Measurements from ENCODE around the gene SENP5.

SENP5 gene

DNA sequence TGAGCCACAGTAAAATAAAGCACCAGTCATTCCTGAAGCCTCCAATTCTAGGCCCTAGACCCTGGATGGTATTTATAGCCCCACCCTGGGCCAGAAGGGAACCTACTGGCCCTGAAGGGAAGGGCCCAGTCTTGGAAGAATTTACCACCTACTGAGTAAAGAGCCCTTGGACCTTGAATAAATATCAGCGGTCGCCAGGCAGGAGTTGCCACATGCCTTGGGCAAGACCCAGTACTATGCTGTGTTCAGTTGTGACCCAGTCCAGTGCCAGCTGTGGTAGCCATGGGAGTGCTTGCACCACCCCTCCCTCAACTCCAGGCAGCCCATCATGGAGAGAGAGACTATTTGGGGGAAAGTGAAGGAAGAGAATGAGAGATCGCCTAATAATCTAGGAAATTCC, 47.7 kb downstream of the SENP5 start:
- in situ Hi-C loops (cut with HindIII; ENCODE audit: low sequenced_read_pairs), result no loop called here
- TF ChIP-seq, protein P1, sequence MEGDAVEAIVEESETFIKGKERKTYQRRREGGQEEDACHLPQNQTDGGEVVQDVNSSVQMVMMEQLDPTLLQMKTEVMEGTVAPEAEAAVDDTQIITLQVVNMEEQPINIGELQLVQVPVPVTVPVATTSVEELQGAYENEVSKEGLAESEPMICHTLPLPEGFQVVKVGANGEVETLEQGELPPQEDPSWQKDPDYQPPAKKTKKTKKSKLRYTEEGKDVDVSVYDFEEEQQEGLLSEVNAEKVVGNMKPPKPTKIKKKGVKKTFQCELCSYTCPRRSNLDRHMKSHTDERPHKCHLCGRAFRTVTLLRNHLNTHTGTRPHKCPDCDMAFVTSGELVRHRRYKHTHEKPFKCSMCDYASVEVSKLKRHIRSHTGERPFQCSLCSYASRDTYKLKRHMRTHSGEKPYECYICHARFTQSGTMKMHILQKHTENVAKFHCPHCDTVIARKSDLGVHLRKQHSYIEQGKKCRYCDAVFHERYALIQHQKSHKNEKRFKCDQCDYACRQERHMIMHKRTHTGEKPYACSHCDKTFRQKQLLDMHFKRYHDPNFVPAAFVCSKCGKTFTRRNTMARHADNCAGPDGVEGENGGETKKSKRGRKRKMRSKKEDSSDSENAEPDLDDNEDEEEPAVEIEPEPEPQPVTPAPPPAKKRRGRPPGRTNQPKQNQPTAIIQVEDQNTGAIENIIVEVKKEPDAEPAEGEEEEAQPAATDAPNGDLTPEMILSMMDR (IDR thresholded peaks at IDR 0.05; ENCODE audit: low read depth, low read length), result no peak
- no peak for DNase-seq (ENCODE audit: low read depth, low spot score)
- no peak overlapping the region for H3K4me3 ChIP-seq (ENCODE audit: low read depth, low read length)

DNA sequence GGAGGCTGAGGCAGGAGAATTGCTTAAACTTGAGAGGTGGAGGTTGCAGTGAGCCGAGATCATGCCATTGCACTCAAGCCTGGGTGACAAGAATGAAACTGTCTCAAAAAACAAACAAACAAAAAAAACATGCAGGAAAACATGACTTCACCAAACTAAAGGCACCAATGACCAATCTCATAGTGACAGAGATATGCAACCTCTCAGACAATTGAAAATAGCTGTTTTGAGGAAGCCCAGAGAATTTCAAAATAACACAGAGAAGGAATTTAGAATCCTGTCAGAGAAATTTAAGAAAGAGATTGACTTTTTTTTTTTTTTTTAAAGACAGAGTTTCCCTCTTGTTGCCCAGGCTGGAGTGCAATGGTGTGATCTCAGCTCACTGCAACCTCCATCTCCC, 48.5 kb downstream of the SENP5 start:
- no peak for DNase-seq (ENCODE audit: low read depth, low spot score)
- no peak overlapping the region for H3K4me3 ChIP-seq (ENCODE audit: low read depth, low read length)
- in situ Hi-C loops (cut with HindIII; ENCODE audit: low sequenced_read_pairs), result no loop called here
- TF ChIP-seq, protein P1 (IDR thresholded peaks at IDR 0.05; ENCODE audit: low read depth, low read length), result no peak

DNA sequence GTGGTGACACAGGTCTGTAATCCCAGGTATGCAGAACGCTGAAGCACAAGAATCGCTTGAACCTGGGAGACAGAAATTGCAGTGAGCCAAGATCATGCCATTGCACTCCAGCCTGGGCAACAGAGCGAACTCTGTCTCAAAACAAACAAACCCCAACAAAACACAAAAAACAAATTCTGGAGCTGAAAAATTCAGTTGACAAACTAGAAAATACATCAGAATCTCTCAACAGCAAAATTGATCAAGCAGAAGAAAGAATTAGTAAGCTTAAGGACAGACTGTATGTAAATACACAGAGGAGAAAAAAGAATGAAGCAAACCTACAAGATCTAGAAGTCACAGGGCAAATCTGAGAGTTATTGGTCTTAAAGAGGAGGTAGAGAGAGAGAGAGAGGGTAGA, 49.3 kb downstream of the SENP5 start:
- in situ Hi-C loops (cut with HindIII; ENCODE audit: low sequenced_read_pairs), result no loop called here
- no peak overlapping the region for H3K4me3 ChIP-seq (ENCODE audit: low read depth, low read length)
- DNase-seq (ENCODE audit: low read depth, low spot score), result no peak
- TF ChIP-seq, protein P1 (IDR thresholded peaks at IDR 0.05; ENCODE audit: low read depth, low read length), result no peak

DNA sequence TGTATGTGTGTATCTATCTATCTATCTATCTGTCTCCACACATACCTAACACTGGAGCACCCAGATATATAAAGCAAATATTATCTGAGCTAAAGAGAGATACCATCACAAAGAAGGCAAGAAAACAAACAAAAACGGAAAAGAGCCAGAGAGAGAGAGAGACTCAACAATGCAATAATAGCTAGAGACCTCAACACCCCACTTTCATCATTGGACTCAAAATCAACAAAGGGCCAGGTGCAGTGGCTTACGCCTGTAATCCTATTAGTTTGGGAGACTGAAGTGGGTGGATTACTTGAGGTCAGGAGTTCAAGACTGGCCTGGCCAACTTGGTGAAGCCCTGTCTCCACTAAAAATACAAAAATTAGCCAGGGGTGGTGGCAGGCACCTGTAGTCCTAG, 51.2 kb downstream of the SENP5 start:
- TF ChIP-seq, protein P1 (IDR thresholded peaks at IDR 0.05; ENCODE audit: low read depth, low read length), result no peak
- DNase-seq (ENCODE audit: low read depth, low spot score), result no peak
- in situ Hi-C loops (cut with HindIII; ENCODE audit: low sequenced_read_pairs), result no loop called here
- no peak overlapping the region for H3K4me3 ChIP-seq (ENCODE audit: low read depth, low read length)

DNA sequence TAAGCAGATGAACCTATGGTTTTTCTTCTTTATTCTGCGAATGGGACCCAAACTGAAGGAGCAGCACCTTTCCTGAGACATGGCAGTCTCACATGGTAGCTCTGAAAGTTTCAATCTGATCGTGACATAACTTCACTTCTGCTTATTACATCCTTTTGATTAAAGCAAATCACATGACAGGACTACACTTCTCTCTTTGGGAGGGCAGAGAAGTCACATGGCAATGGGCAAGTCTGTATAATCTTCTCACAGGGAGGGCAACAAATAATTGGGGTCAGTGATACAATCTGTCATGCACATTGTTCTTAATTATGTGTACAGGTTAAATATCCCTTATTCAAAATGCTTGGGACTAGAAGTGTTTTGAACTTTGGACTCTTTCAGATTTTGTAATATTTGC, 53.0 kb downstream of the SENP5 start:
- DNase-seq (ENCODE audit: low read depth, low spot score), result no peak
- in situ Hi-C loops (cut with HindIII; ENCODE audit: low sequenced_read_pairs), result no loop called here
- TF ChIP-seq, protein P1 (IDR thresholded peaks at IDR 0.05; ENCODE audit: low read depth, low read length), result no peak
- H3K4me3 ChIP-seq (ENCODE audit: low read depth, low read length), result no peak overlapping the region

DNA sequence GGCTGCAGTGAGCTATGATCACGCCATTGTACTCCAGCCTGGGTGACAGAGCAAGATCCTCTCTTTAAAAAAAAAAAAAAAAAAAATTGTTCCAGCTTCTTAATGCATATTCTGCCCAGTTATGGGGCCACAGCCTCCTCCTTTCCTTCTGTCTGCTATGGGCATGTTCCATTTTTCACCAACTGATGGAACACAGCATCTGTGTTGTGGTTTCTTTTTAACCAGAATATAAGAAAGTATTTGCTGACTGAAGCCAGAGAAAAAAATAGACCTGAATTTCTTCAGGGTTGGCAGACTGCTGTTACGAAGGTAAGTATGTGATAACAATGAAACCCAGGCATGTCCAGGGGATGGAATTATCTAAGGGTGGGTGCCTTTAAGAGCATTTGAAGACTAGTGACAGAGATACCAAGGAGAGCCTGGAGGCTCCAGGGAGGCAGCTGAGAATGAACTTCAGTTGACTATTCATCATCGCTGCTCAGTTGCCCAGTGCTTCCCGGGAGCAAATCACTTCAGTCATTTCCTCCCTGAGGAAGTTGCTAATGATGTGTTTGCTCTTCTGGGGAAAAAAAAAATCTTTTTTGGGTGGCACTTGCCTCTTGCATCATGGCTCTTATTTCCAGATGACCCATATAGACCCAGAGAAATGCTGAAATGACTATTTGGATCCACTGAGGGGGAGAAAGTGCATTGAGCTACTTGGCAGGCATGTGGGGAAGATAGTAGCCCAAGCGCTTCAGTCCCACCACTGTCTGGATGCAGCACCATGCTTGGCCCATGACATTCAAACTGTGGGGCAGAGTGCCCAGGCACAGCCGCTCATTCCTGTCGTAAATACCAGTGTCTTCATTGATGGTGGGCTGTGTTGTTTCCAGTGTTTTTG, 60.1 kb downstream of the SENP5 start:
- in situ Hi-C loops (cut with HindIII; ENCODE audit: low sequenced_read_pairs), result no loop called here
- DNase-seq (ENCODE audit: low read depth, low spot score), result no peak

More for the DNA sequence above, 60.1 kb downstream of the SENP5 start:
- no peak overlapping the region for H3K4me3 ChIP-seq (ENCODE audit: low read depth, low read length)
- TF ChIP-seq, protein P1 (IDR thresholded peaks at IDR 0.05; ENCODE audit: low read depth, low read length), result no peak

All from astrocyte of the spinal cord (primary cell).